ENCODE results near the gene RSPH10B. TPM values are rescaled to one million over a fixed set of nuclear protein-coding genes. Genes with fewer than 3 reads are reported as not detected.

The RSPH10B gene
- under 0.01 and 0.56 TPM in 2 replicates for total RNA-seq

GRCh38 chr7:5970347-5970911 is at the start of gene RSPH10B:
Gene RSPH10B, minus strand, starts transcription at chr7:5970689. Its CDS starts 3,573 bp downstream, at chr7:5967116.

DNA sequence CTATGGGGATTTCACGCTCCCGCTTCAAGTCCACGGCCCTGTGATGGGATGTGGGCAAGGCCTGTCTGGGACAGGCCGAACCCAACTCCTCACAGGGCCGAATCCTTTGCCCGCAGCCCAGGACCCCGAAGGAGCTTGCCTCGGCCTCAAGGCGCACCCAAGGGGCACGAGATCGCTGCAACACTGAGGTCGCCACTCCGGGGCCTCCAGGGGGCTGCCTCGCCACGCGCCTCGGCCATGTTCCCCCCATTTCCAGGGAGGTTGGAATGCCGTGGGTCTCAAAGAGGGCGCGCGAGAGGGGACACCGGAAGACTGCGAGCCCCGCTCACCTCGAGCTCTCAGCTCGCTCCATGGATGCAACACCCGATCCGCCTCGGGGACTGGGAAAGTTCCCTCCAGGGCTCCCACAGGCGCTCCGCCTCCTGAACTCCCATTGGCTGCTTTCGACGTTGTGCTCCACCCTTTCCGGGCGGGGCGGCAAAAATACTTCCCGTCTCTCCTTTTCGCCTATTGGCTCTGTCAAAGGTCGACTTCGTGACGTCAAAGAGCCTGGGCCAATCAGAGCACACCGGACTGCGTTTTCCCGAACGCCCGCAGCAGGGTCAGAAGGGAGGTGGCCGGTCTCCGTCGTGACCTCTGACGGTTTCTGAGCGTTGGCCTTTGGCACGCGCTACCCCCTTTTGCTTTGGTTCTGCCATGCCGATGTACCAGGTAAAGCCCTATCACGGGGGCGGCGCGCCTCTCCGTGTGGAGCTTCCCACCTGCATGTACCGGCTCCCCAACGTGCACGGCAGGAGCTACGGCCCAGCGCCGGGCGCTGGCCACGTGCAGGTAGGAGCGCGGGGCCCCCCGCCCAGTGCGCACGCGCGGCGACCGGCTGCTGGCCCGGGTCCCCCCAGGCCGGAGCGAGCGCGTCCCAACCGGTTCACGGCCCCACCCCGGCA is 38.5 kb upstream of the RSPH10B start, which contains the start of the genes AIMP2 and PMS2:
Gene AIMP2 (plus strand): TSS at position 605 of the 944 bp plus-strand sequence. CDS start 92 bp downstream, at position 697.
Gene PMS2 (minus strand): TSS at position 382 of the 944 bp plus-strand sequence. CDS start 30 bp downstream, at position 352.

GRCh38 chr7:5898480-5899224 is 71.8 kb downstream of the RSPH10B start, which contains the start of gene CCZ1:
Gene CCZ1, plus strand, starts transcription at chr7:5898733. Its CDS starts 67 bp downstream, at chr7:5898800.

Other genes with a start within 250 kb of the RSPH10B start
- 33.5 and 37.2 TPM in 2 replicates for gene RNF216, start 189.0 kb downstream of the RSPH10B start, total RNA-seq
- gene OCM, start 89.9 kb downstream of the RSPH10B start, total RNA-seq: not detected in 2 replicates
- gene CCZ1, start 72.0 kb downstream of the RSPH10B start, total RNA-seq: 44.5 and 45.6 TPM in 2 replicates
- 18.6 and 20.3 TPM in 2 replicates for gene PMS2, start 38.4 kb upstream of the RSPH10B start, total RNA-seq
- gene AIMP2, start 38.6 kb upstream of the RSPH10B start, total RNA-seq: 37.5 and 56.0 TPM in 2 replicates
- under 0.01 TPM in 2 replicates for gene ANKRD61, start 60.7 kb upstream of the RSPH10B start, total RNA-seq
- 61.9 and 98.9 TPM in 2 replicates for gene EIF2AK1, start 88.5 kb upstream of the RSPH10B start, total RNA-seq
- 2.3 and 3.3 TPM in 2 replicates for gene USP42, start 134.3 kb upstream of the RSPH10B start, total RNA-seq